Body of pancreas (tissue), 4 donors: ENCODE results near the gene IFT80. TPM values are rescaled to one million over a fixed set of nuclear protein-coding genes. Genes with fewer than 3 reads are reported as not detected.
A peak's percentile ranks its signal among the peaks of the same experiment; 100 is the strongest.

Experiments
- ATAC-seq: fragments of 150-250 bp; one replicate; pipeline ENCODE4 v1.9.1; 2016
- DNase-seq, 4 donors: peaks; one replicate each; pipeline ENCODE4 v3.0.0-alpha.2; 2019
- H3K27ac ChIP-seq, 4 donors: fragments of 200-600 bp; sonication (generic); 1 replicate in 3 of 4; 2 replicates in 1 of 4; pipeline versions ENCODE4 v1.5.1 to v1.6.1; 2016 to 2019; ENCODE audit warnings: mild to moderate bottlenecking in 1 of 4, mixed read lengths in 1 of 4, moderate library complexity in 1 of 4
- H3K27me3 ChIP-seq, 2 donors: fragments of 200-600 bp; sonication (generic); one replicate each; pipeline ENCODE4 v1.6.0; 2016; ENCODE audit warnings: mild to moderate bottlenecking in 1 of 2
- H3K36me3 ChIP-seq, 2 donors: fragments of 200-600 bp; sonication (generic); replicated peaks in 1 of 2; 2 replicates each; pipeline ENCODE4 v1.5.1; 2016; ENCODE audit warnings: low read depth in 2 of 2; ENCODE audit not compliant: insufficient read depth in 1 of 2
- H3K4me1 ChIP-seq: fragments of 200-600 bp; sonication (generic); one replicate; pipeline ENCODE4 v1.6.0; 2016
- H3K4me3 ChIP-seq, 2 donors: fragments of 200-600 bp; sonication (generic); 1 replicate in 1 of 2; 2 replicates in 1 of 2; pipeline ENCODE4 v1.5.1; 2016 to 2019
- H3K9me3 ChIP-seq, 3 donors: fragments of 200-600 bp; sonication (generic); 1 replicate in 2 of 3; 2 replicates in 1 of 3; pipeline ENCODE4 v1.5.1; 2016
- CTCF ChIP-seq, 7 experiments: fragments of 450-650 bp in 4 of 7; fragments of 200-600 bp in 3 of 7; sonication (generic) in 3 of 7; IDR thresholded peaks; one replicate each; pipeline ENCODE4 v1.5.1; 2016 to 2019; ENCODE audit warnings: antibody characterized with exemption in 7 of 7
- POLR2A ChIP-seq, 3 donors: fragments of 450-650 bp; IDR thresholded peaks; one replicate each; pipeline ENCODE4 v1.6.1; 2016; ENCODE audit warnings: antibody characterized with exemption in 3 of 3, mild to moderate bottlenecking in 2 of 3
- WGBS, 2 donors: methylation state at CpG; one replicate each; pipeline ENCODE4 v1.1.5; 2017; 5-methylcytosine and 5-hydroxymethylcytosine counted together
- intact Hi-C: fragments of 100-400 bp; cut with DNase I; formaldehyde crosslinking; loops from one replicate; pipeline ENCODE4 v1.15.1; 2023
- total RNA-seq, 2 donors: library from RNA; depleted of rRNA; stranded (reverse); fragments of >200 nt; gene quantifications; one replicate each; pipeline ENCODE4 v1.1.0, GENCODE V29; 2016

Gene IFT80
- total RNA-seq, 2 donors from 2014 or later, result 15.5 to 31.6 TPM

- ATAC-seq (no peak), DNase-seq (no peak)
- no peak for TF ChIP-seq POLR2A (IDR thresholded peaks at IDR 0.05)
- TF ChIP-seq CTCF (IDR thresholded peaks at IDR 0.05), result no peak
- Histone ChIP-seq H3K4me1 (no peaks in the 10 kb centered on the region), H3K27me3 (no peaks in the 10 kb centered on the region), H3K9me3 (no peaks in the 10 kb centered on the region), H3K36me3 (no peaks in the 10 kb centered on the region), H3K4me3 (no peak overlapping the region), H3K27ac (no peak overlapping the region)
- intact Hi-C loops, result no loop called here
- WGBS, 2 donors, result 74 to 80% methylated on average over 3 of the region's 3 CpGs
Measured at GRCh38 chr3:160390565-160391138, 8.4 kb downstream of the IFT80 start.

GRCh38 chr3:160384639-160385318 is 14.2 kb downstream of the IFT80 start:
- no peak overlapping the region for H3K27ac ChIP-seq

GRCh38 chr3:160381470-160381869 is 17.6 kb downstream of the IFT80 start:
- TF ChIP-seq POLR2A (IDR thresholded peaks at IDR 0.05) (no peak), CTCF (IDR thresholded peaks at IDR 0.05) (no peak)
- WGBS, 2 donors, result 95 to 97% methylated on average over 1 of the region's 1 CpG
- Histone ChIP-seq H3K27ac (no peak overlapping the region), H3K9me3 (no peaks in the 10 kb centered on the region), H3K4me3 (no peak overlapping the region), H3K4me1 (no peaks in the 10 kb centered on the region), H3K27me3 (no peaks in the 10 kb centered on the region), H3K36me3 (no peaks in the 10 kb centered on the region)
- DNase-seq, result no peak
- no peak for ATAC-seq
- intact Hi-C loops, result no loop called here

More at GRCh38 chr3:160384639-160385318, 14.2 kb downstream of the IFT80 start:
- Histone ChIP-seq H3K27me3 (no peaks in the 10 kb centered on the region), H3K36me3 (no peaks in the 10 kb centered on the region), H3K9me3 (no peaks in the 10 kb centered on the region), H3K4me3 (no peak overlapping the region), H3K4me1 (no peaks in the 10 kb centered on the region)
- ATAC-seq (peak; percentile 27), DNase-seq (no peak)
- TF ChIP-seq POLR2A (IDR thresholded peaks at IDR 0.05) (no peak), CTCF (IDR thresholded peaks at IDR 0.05) (no peak)
- intact Hi-C loops, result no loop called here
- 63 to 71% methylated on average over 5 of the region's 5 CpGs for WGBS, 2 donors

GRCh38 chr3:160379628-160380214 is 19.3 kb downstream of the IFT80 start:
- DNase-seq (no peak), ATAC-seq (no peak)
- no peak overlapping the region for H3K27ac ChIP-seq
- TF ChIP-seq CTCF (IDR thresholded peaks at IDR 0.05) (no peak), POLR2A (IDR thresholded peaks at IDR 0.05) (no peak)
- H3K9me3 ChIP-seq, result no peaks in the 10 kb centered on the region
- peaks cover 5% of the 10 kb centered on the region for H3K4me1 ChIP-seq
- intact Hi-C loops, result no loop called here
- H3K27me3 ChIP-seq, result no peaks in the 10 kb centered on the region
- no peaks in the 10 kb centered on the region for H3K36me3 ChIP-seq
- H3K4me3 ChIP-seq, result no peak overlapping the region
- 70 to 89% methylated on average over 4 of the region's 4 CpGs for WGBS, 2 donors
